HG03135 (cell line): Measurements from ENCODE around the gene RAB20.
"Not testable (repeated sequence)": the region's sequence is repeated elsewhere in the genome, so short reads cannot be mapped to it uniquely, and the experiment has no call there.

Source experiments
- ATAC-seq: cut with Tn5 transposase; IDR thresholded peaks from one replicate; pipeline ENCODE4 v1.9.1; 2021; ENCODE audit warnings: mild to moderate bottlenecking, moderate library complexity; ENCODE audit not compliant: unreplicated experiment

RAB20 gene

DNA sequence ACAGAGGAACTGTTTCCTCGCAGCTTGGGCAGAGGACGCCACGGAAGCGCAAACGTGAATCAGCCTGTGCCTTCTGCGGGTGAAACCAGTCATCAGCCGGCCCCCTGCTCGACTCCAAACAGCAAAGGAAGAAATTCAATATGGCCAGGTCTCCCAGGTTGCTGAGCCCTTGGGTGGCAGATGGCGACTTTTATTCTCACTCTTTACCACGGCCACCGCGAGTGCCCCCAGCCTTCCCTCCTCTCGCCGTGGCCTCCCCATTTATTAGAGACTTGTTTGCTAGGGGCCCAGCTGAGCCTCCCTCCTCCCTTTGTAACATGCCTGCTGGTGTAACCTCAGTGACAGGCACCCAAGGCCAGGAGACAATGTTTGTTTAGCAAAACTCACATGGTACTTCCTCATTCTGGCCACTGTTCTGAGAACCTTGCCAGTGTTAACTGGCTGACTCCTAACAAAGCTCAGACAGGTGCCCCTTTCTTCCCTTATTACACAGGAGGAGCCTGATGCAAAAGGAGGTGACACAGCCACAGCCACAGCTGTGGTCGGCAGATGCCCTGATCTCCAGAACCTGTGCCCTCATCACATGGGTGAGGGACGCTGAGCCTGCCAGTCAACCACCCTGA lies 5.8 kb downstream of the RAB20 start:
- no peak for ATAC-seq

DNA sequence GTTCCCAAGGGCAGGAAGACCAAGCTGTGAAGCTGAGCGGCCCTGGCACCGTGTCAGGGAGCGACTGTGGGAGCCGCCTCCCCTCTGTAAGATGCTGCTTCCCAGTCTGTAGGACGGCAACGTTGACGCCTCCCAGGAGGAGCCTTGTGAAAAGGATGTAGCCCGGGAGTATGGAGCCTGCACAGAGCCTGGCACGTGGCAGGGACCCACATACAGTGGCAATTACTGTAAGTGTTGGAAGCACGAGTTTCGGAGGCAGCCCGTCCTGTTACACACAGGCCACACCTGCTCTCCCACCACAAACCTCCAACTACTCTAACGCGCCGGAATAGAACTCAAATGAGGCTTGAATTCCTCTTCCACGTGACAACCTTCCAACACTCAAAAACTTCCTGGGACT lies 6.6 kb downstream of the RAB20 start:
- no peak for ATAC-seq

DNA sequence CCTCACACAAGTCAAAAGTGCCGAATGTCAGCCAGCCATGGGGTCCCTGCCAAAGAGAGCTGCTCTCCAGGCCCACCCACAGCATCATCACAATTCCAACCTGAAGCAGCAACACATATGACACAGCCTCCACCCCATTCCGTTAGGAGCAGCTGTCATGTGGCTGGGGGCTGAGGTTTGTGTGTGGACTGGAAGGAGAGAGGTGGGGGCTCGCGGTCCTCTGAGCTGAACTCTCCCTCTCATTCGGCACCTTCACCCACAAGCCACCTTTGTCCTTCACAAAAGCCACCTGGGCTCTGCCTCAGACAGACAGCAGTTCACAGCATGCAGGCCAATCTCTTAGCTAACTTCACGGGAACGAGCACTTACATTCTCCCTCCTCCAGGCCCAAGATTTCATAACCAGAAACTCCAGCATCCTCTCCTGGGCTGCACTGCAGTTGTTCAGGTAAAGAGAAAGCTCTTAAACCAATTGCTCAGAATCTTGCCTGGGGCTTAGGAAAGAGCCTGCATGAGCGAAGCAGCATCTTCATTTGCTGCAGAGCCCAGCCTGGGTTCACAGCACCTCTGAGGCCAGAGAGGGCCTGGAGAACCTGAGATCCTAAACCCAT lies 7.2 kb downstream of the RAB20 start:
- ATAC-seq: no peak

DNA sequence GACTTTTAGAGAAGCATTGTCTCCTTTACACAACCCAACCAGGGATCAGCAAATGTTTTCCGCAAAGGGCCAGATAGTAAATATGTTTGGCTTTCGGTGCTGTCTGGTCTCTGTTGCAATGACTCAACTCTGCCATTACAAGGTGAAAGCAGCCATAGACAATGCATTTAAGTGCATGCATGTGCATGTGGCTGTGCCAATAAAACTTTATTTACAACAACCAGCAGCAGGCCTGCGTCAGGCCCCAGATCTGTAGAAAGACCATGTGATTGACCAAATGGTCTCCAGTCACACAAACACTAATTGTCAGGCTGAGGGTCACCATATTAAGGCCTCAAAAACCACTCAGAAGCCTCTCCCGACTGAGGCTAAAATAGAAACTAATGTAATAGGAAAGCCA lies 8.1 kb downstream of the RAB20 start:
- ATAC-seq: no peak

DNA sequence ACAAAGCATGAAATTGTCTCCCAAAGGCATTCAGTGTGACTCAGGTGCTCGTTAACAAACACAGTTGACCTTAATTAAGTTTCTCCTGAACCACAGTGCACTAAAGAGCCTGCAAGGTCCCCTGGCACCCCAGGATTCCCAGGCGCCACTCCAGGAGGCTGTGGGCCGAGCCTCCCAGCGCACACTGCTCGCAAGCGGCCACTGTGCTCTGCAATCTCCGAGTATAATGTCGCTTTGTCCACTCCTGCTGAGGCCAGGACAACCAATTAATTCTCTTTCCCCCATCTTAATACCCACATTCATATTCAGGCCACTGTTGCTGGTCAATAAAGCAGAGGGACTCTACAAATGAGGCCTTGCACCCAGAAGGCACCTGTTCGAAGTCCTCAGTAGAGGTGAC lies 8.8 kb downstream of the RAB20 start:
- no peak for ATAC-seq

DNA sequence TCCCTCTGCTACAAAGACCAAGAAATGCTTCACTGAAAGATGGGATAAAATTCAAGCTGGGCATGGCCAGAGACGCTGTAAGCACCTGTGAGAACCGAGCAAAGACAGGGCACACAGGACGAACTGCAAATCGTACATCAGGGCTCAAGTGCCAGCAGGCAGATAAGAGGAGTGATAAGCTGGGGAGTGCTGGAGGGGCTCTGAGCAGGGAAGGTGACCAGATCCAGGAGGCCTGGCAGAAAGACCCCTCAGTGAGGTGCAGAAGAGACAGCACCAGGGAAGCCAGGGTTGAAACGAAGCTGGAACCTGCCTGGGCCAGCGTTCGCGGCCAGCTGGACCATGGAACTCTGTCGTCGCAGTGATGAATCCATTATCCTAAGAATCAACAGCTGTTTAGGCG lies 10.2 kb downstream of the RAB20 start:
- no peak for ATAC-seq

DNA sequence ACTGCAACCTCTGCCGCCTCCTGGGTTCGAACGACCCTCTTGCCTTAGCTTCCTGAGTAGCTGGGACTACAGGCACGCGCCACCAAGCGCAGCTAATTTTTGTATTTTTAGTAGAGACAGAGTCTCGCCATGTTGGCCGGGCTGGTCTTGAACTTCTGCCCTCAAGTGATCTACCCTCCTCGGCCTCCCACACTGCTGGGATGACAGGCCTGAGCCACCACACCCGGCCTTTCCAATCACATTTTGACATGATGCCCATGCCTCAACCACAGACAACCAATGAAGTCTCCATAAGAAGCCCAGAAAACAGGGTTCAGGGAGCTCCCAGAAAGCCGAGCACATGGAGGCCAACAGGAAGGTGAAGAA lies 11.7 kb downstream of the RAB20 start:
- no peak for ATAC-seq

DNA sequence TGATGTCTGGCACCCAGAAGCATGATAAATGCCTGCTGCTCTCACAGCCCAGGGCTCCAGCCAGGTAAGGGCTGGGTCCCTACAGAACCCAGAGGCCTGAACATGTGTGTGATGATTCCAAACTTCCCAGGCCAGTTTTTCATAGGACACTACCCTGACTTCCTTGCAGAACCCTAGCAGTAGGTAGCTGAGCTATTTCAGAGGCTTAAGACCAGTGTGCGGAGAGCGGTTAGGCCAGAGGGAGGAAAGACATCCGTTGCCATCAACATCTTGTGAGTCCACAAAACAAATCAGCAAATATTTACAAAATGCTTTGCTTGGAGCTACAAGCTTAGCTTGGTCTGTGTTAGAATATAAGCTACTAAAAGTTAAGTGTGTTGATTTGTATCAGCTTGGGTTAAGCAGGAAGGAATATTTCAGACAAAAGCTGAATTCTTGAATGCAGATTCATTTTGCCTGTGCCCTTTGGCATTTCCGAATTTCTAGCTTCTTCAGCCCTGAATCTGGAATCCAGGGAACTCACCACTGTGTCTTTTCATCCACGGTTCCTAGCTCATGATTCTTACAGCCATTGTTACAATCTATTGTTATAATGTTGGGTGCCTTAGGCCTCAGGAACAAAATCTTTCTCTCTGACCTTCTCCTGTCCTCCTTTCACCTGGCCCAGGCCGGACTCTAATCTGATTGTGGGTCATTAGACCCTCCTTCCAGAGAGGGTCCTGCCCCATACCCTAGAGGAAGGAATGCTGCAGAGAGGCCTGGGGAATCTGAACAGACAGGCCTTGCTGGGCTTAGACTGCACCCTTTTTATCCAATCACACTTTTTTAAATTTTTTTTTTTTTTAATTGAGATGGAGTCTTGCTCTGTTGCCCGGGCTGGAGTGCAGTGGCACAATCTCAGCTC lies 12.4 kb downstream of the RAB20 start:
- no peak for ATAC-seq

DNA sequence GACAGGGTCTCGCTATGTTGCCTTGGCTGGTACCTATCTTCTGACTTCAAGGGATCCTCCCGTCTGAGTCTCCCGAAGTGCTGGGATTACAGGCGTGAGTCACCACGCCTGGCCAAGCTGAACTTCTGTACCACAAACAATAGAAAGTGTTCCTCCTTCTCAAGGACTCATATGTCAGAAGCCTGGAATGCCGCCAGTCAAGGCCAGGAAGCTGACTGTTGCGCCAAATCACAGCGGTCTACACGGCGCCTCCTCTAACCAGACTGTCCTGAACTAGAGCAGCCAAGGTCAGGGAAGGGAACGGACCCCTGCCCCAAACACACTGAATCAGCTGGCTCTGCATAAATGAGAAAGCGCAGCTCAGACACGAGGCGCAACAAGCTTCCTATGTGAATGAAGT lies 14.6 kb downstream of the RAB20 start:
- ATAC-seq: no peak

DNA sequence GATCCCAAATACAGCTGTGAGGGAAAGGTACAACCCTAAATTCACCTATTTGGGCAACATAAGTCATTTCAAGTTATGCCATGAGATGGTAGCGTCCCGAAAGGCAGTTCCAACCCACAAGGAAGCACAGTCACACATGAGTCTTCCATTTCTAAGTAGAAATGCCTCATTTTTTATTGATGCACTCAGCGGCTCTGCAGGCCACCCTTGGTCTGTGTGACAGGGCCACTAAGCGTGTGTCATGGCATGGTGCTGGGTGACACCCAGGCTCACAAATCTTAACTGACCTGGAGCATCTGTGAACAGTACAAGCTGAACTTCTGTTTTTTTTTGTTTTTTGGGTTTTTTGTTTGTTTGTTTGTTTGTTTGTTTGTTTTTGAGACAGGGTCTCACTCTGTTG lies 15.1 kb downstream of the RAB20 start:
- ATAC-seq: no peak

DNA sequence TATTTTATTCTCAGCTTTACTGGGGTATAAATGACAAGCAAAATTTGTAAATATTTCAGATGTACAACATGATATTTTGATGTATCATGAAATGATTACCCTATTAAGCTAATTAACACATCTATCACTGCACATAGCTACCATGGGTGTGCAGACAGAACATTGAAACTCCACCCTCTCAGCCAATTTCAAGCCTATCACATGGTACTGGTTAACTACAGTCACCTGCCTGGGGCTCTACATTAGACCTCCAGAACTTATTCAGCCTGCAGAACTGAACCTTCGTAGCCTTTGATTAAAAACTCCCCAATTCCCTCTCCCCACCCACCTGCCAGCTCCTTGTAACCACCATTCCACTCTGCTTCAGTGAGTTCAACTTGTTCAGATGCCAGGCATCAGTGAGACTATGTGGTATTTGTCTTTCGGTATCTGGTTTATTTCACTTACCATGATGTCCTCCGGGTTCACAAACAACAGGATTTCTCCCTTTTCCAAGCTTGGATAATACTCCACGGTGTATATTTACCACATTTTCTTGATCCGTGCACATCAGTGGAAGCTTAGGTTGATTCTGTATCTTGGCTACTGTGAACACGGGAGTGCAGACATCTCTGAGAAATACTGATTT lies 19.2 kb downstream of the RAB20 start:
- no peak for ATAC-seq

DNA sequence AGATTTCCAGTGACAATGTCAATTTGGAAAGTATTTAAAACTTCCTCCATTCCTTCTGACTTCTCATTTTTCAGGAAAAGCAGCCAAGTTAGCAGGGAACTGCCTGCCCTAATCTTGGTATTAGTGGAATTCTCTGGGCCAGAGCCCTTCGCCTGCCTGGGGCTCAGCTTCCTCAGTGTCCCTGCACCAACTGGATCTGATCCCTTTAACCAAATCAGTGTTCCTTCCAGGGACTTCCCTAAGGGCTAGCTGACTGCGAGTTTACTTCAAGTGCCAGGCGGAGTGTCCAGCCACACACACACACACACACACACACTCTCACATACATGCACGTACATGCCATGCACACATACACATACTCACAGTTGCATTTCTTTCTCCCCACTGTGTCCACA lies 20.0 kb downstream of the RAB20 start:
- no peak for ATAC-seq

DNA sequence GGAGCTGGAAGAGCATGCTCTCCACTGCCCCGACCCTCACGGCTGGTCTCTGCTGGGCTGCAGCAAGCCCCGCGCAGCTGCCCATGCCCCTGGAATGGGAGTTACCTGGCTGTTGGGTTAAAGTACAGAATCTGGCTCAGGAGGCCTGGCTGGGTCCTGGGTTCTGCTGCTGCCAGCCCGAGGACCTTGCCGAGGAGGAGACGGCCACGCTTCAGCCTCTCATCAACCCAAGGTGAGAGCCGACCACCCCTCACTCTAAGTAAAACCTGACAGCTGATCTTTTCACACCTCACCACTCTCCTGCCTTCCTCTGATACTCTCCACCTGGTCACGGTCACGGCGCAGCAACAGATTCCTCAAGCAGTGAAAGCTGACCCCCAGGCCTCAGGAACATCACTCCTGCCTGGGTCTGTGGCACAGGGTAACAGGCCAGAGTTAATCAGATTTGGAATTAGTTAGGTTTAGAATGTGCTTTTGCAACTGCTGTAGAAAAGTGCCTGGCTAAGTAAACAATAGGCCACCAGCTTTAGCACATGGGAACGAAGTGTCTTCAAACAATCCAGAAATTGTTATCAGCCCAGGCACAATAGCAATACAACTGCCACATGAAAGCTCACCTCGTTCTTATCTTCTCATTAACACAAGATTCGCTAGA lies 20.5 kb downstream of the RAB20 start:
- no peak for ATAC-seq

DNA sequence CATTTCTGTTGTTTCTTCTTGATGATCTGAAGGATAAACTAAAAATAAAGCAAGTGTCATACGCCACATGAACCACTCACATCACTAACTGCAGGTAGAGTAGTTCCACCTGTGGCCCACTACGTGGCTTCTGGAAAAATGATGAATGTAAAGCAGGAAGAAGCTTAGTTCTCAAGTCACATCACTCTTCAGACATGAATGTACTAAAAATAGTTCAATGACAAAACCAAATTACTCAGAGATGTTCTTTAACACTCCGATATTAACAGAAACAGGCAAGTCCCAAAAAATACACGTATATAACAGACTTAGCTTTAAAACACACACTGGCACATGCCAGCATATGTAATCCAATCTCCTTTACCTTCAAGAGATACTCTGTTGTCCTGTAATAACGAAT lies 21.6 kb downstream of the RAB20 start:
- no peak for ATAC-seq

DNA sequence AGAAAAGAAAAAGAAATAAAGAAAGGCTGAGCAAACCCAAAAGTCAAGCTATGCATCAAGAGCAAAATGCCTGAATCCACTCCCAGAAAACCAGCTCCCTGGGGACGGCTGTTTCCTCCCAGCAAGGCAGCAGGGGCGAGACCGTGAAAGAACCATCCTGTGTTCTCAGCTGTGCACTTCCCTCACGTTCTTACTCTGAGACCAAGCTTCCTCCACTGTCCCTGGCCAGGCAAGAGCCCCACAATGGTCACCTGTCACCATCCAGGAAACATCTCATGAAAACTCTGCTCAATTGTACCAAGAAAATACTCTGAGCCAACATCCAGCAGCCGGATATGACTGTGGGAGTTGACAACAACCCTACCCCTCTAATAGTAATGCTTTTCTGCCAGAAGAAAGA lies 22.9 kb downstream of the RAB20 start:
- ATAC-seq: no peak

DNA sequence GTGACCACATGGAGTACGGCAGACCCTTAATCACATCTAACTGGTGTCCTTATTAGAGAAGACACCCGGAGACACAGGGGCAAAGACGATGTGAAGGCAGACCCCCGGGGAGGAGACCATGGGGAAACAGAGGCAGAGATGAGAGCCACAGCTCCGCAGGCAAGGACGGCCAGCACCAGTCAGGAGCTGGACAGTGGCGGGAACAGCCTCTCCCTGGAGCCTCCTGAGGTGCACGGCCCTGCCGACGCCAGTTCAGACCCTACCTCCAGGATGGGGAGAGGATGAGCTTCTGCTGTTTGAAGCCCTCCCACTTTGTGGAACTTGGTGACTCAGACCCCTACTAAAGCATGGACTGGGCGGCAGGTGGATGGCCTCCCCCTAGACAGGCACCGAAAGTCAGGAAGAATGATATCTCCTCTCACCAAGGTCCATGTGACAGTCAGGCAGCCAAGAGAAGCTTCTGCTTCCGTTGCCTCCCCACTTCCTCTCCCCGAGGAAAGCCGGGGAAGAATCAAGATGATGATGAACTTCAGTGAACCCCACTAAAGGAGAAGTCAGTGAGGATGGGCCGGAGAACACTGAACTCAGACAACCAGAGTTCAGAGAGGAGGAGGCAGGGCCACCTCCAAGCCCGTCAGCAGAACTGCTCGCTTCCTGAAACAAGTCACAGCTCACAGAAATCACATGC lies 25.4 kb downstream of the RAB20 start:
- no peak for ATAC-seq

DNA sequence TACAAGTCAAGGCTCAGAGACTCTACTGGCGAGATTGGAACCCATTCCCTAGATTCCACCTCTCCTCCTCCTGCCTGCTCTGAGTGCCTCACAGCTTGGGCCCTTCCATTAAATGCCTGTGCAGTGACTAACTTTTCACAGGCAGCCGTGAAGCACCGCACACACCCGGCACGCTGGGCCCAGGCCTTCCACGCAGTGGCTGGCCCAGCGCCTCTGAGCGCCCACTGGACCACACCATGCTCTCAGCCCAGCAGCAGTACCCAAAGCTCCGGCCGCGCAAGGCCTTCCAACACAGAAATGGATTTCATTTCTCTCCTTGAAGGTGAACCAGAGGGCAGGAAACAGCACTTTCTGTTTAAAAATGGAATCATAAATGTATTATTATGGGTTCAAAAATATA lies 26.0 kb downstream of the RAB20 start:
- no peak for ATAC-seq

DNA sequence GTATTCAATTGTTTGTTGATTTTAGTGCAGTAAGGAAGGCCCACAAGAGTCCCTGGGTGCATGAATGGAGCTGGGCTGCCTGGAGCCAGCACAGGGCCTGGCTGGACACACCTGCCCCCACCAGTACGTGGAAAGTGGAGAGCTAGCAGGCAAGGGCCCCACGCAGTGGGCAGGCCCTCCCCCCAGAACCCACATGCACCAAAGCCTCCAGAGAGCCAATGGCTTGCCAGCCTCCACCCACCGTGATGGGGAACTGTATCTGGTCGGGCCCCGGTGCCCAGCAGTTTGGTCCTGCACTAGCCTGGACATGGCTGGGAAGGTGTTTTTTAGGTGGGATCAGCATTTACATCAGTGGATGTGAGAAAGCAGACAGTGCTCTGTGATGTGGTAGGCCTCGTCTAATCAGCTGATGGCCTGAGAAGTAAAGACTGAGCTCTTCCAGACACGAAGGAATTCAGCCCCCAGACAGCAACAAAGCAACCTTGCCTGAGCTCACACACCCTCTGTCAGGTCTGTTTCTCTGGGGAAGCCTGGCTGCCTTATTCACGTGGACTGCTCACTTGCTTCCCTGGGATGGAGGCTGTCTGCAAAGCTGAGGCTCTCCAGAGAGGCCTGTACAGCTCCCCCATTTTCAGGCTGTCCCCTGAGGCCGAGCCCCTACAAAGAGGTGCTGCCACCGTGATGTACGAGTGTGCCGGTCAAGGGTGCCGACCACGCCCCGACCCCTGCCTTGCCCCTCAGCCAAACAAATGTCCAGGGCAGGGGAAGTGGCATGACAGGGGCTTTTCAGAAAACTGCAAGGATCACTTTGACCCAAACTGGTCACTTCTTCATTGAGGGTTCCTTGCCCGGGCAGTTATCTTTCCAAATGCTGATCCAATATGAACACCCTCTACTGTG lies 27.5 kb downstream of the RAB20 start:
- no peak for ATAC-seq

DNA sequence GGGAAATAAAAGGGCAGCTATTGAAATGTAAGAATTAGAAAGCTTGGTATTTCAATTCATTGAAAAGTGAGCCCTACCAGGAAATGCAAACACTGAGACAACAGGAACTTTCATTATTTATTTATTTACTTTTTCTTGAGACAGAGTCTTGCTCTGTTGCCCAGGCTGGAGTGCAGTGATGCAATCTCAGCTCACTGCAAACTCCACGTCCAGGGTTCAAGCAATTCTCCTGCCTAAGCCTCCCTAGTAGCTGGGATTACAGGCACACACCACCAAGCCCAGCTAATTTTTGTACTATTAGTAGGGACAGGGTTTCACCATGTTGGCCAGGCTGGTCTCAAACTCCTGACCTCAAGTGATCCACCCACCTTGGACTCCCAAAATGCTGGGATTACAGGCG lies 29.3 kb downstream of the RAB20 start:
- ATAC-seq: not testable (repeated sequence)

DNA sequence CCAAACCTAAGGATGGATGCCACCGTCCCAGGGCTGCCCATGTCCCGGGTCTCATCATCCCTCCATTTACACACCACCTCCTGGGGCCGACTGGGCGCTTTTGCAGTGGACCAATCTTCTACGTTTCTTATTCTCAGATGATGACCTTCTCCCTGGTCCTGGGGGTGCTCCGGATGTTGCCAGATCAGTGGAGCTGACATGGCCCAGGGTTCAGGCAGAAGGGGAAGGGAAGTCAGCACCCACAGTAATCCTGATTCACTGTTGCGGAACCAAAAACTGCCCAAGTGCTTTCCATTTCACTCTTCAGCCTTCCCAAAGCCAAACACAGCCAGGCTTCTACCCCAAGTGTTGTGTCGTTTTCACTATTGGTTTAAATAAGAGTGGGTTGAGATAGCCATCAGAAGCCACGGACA lies 29.8 kb downstream of the RAB20 start:
- no peak for ATAC-seq
